ENCODE results near the gene MED20.

GRCh38 chr6:41935685-41936072 lies 14.7 kb upstream of the MED20 start:
- no peak for TF ChIP-seq ELK1 (IDR thresholded peaks at IDR 0.05; ENCODE audit: borderline replicate concordance, low read depth, low read length)
- TF ChIP-seq POLR2A (IDR thresholded peaks at IDR 0.05; ENCODE audit: low read depth, low read length) = no peak
- TF ChIP-seq, protein P1, sequence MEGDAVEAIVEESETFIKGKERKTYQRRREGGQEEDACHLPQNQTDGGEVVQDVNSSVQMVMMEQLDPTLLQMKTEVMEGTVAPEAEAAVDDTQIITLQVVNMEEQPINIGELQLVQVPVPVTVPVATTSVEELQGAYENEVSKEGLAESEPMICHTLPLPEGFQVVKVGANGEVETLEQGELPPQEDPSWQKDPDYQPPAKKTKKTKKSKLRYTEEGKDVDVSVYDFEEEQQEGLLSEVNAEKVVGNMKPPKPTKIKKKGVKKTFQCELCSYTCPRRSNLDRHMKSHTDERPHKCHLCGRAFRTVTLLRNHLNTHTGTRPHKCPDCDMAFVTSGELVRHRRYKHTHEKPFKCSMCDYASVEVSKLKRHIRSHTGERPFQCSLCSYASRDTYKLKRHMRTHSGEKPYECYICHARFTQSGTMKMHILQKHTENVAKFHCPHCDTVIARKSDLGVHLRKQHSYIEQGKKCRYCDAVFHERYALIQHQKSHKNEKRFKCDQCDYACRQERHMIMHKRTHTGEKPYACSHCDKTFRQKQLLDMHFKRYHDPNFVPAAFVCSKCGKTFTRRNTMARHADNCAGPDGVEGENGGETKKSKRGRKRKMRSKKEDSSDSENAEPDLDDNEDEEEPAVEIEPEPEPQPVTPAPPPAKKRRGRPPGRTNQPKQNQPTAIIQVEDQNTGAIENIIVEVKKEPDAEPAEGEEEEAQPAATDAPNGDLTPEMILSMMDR (conservative IDR thresholded peaks at IDR 0.05; ENCODE audit: low read depth, low read length) = no peak
- no peak for TF ChIP-seq RFX5 (IDR thresholded peaks at IDR 0.05; ENCODE audit: low read depth, low read length)
- TF ChIP-seq MXI1 (IDR thresholded peaks at IDR 0.05; ENCODE audit: borderline replicate concordance, low read depth, low read length) = no peak
- no peak for TF ChIP-seq BHLHE40 (IDR thresholded peaks at IDR 0.05; ENCODE audit: low read depth, low read length)
- TF ChIP-seq RCOR1 (IDR thresholded peaks at IDR 0.05; ENCODE audit: insufficient replicate concordance, low read length) = no peak
- TF ChIP-seq SMC3 (IDR thresholded peaks at IDR 0.05; ENCODE audit: low read depth, low read length) = no peak
- TF ChIP-seq MAFK (IDR thresholded peaks at IDR 0.05; ENCODE audit: low read depth, low read length) = no peak
- TF ChIP-seq RAD21 (IDR thresholded peaks at IDR 0.05; ENCODE audit: low read length) = no peak
- TF ChIP-seq, protein P2, sequence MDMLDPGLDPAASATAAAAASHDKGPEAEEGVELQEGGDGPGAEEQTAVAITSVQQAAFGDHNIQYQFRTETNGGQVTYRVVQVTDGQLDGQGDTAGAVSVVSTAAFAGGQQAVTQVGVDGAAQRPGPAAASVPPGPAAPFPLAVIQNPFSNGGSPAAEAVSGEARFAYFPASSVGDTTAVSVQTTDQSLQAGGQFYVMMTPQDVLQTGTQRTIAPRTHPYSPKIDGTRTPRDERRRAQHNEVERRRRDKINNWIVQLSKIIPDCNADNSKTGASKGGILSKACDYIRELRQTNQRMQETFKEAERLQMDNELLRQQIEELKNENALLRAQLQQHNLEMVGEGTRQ (IDR thresholded peaks at IDR 0.05; ENCODE audit: low read depth, low read length) = no peak
- no peak for TF ChIP-seq CEBPB (IDR thresholded peaks at IDR 0.05; ENCODE audit: low read depth, low read length)
- no peak for TF ChIP-seq MAZ (IDR thresholded peaks at IDR 0.05; ENCODE audit: borderline replicate concordance, low read depth, low read length)
- TF ChIP-seq NFE2L2 (IDR thresholded peaks at IDR 0.05; ENCODE audit: low read depth, low read length) = no peak
